ENCODE results near the gene ZMYND11. TPM values are rescaled to one million over a fixed set of nuclear protein-coding genes. Genes with fewer than 3 reads are reported as not detected.

ZMYND11 gene
- 32.8 to 44.9 TPM (median 41.6 TPM) in 5 replicates for total RNA-seq (2022; extraction: Qiagen RNA extraction; ENCODE audit: low read depth)

GRCh38 chr10:135132-135600 is at the start of gene ZMYND11:
TSS of gene ZMYND11 (plus strand) at chr10:135455. CDS start at chr10:180013, 44,558 bp downstream.

Other genes starting within 250 kb of the ZMYND11 start
- 0.10 to 0.12 TPM in 2 of 5 replicates, not detected in the others for gene TUBB8, start 86.2 kb upstream of the ZMYND11 start, total RNA-seq (2022; extraction: Qiagen RNA extraction; ENCODE audit: low read depth)

All from A549 treated with GW870086 at 1 μM for 4 hours (cell line).